HepG2 (cell line): ENCODE measurements around the gene PSMA3. TPM values are rescaled to one million over a fixed set of nuclear protein-coding genes. Genes with fewer than 3 reads are reported as not detected.

Experiments
- ATAC-seq: fragments of 200-7000 bp; cut with Tn5 transposase; 3 replicates; pipeline ENCODE4 v1.9.1; 2020; ENCODE audit warnings: mild to moderate bottlenecking, moderate library complexity
- BruUV-seq: library from RNA; stranded (reverse); fragments of 400-500 nt; replicated peaks from 2 replicates; lab custom pipeline; 2021; lab: Mats Ljungman, UMichigan
- CTCF ChIA-PET: fragments of 300-600 bp; formaldehyde crosslinking; extraction: SDS; loops from one replicate; lab custom pipeline; 2021; ENCODE audit warnings: low total read pairs, inconsistent platforms, low intra/inter-chr PET ratio; lab: Yijun Ruan, JAX
- POLR2A ChIA-PET: fragments of 350-600 bp; sonication (Branson Sonifier 250); formaldehyde crosslinking; loops from one replicate; lab custom pipeline; 2020; ENCODE audit warnings: antibody characterized with exemption, inconsistent platforms; lab: Yijun Ruan, JAX
- DNase-seq: peaks from one replicate; pipeline ENCODE4 v3.0.0-alpha.2; 2015; ENCODE audit warnings: low spot score
- FAIRE-seq: peaks from 3 replicates; lab custom pipeline; 2011; peaks lifted over from hg19 to GRCh38; lab: Jason Lieb, UNC
- H2AFZ ChIP-seq: one replicate; pipeline ENCODE4 v1.6.1; 2011; ENCODE audit warnings: low read length, inconsistent platforms
- H3K27ac ChIP-seq: fragments of 300-600 bp; 3 replicates; pipeline ENCODE4 v1.8.0; 2011; ENCODE audit warnings: mixed run types, mild to moderate bottlenecking, mixed read lengths, low read length, inconsistent platforms; ENCODE audit not compliant: insufficient read depth; ENCODE audit errors: extremely low read length
- H3K27me3 ChIP-seq, 2 experiments: fragments of 200-600 bp in 1 of 2; 2 replicates in 1 of 2; 3 replicates in 1 of 2; pipeline versions ENCODE4 v1.6.0 to v1.8.0; 2011; ENCODE audit warnings: low read length in 2 of 2, mild to moderate bottlenecking in 2 of 2, moderate library complexity in 2 of 2, inconsistent platforms in 1 of 2; ENCODE audit not compliant: insufficient read depth in 2 of 2, control insufficient read depth in 1 of 2
- H3K36me3 ChIP-seq, 2 experiments: fragments of 200-600 bp in 1 of 2; replicated peaks in 1 of 2; 2 replicates in 1 of 2; 3 replicates in 1 of 2; pipeline versions ENCODE4 v1.5.1 to v1.8.0; 2011; ENCODE audit warnings: low read length in 2 of 2, inconsistent platforms in 1 of 2; ENCODE audit not compliant: insufficient read depth in 2 of 2, control insufficient read depth in 1 of 2
- H3K4me1 ChIP-seq: 2 replicates; pipeline ENCODE4 v1.5.1; 2012; ENCODE audit warnings: low read length, inconsistent platforms; ENCODE audit not compliant: insufficient read depth
- H3K4me2 ChIP-seq: 2 replicates; pipeline ENCODE4 v1.6.0; 2011; ENCODE audit warnings: low read depth, low read length, inconsistent platforms
- H3K4me3 ChIP-seq, 3 experiments: fragments of 200-600 bp in 1 of 3; sonication (generic), shearing (Covaris generic) in 1 of 3; replicated peaks in 1 of 3; 2 replicates each; pipeline ENCODE4 v1.5.1; 2011 to 2016; ENCODE audit warnings: low read length in 3 of 3, inconsistent platforms in 2 of 3, low read depth in 2 of 3, mild to moderate bottlenecking in 2 of 3, control low read depth in 1 of 3, mixed read lengths in 1 of 3; ENCODE audit not compliant: insufficient read depth in 1 of 3
- H3K79me2 ChIP-seq: one replicate; pipeline ENCODE4 v1.6.1; 2011; ENCODE audit warnings: low read length, inconsistent platforms; ENCODE audit not compliant: insufficient read depth
- H3K9ac ChIP-seq: 2 replicates; pipeline ENCODE4 v1.6.0; 2011; ENCODE audit warnings: mild to moderate bottlenecking, low read depth, low read length, inconsistent platforms; ENCODE audit not compliant: insufficient read depth
- H3K9me3 ChIP-seq: 2 replicates; pipeline ENCODE4 v1.5.1; 2012; ENCODE audit warnings: mild to moderate bottlenecking, low read length
- H4K20me1 ChIP-seq: 2 replicates; pipeline ENCODE4 v1.6.0; 2011; ENCODE audit warnings: inconsistent platforms, mild to moderate bottlenecking, low read length, moderate library complexity; ENCODE audit not compliant: insufficient read depth
- CHD2 ChIP-seq: IDR thresholded peaks from 2 replicates; pipeline ENCODE4 v1.6.1; 2011; ENCODE audit warnings: low read depth, low read length, improper control_type of control experiment
- DR1 ChIP-seq: sonication (generic); formaldehyde crosslinking; IDR thresholded peaks from 2 replicates; pipeline ENCODE4 v1.8.0; 2021; ENCODE audit warnings: mild to moderate bottlenecking, missing genetic modification reagents, inconsistent platforms
- ELF4 ChIP-seq: sonication (generic); formaldehyde crosslinking; IDR thresholded peaks from 2 replicates; pipeline ENCODE4 v1.5.0; 2020; ENCODE audit warnings: missing genetic modification reagents, mild to moderate bottlenecking, moderate library complexity, borderline replicate concordance
- KDM5A ChIP-seq: fragments of 200-600 bp; sonication (generic); IDR thresholded peaks from 2 replicates; pipeline ENCODE4 v1.7.0; 2018; ENCODE audit warnings: antibody characterized with exemption, mild to moderate bottlenecking, low read length, borderline replicate concordance
- ZNF343 ChIP-seq: sonication (generic); formaldehyde crosslinking; IDR thresholded peaks from 2 replicates; pipeline ENCODE4 v1.4.0; 2020; ENCODE audit warnings: mild to moderate bottlenecking, missing genetic modification reagents
- ZNF567 ChIP-seq: sonication (generic); formaldehyde crosslinking; IDR thresholded peaks from 2 replicates; pipeline ENCODE4 v1.8.1; 2023; ENCODE audit warnings: mild to moderate bottlenecking, missing genetic modification reagents, borderline replicate concordance
- ZNF780A ChIP-seq: sonication (generic); formaldehyde crosslinking; IDR thresholded peaks from 2 replicates; pipeline ENCODE4 v1.8.0; 2022; ENCODE audit warnings: mild to moderate bottlenecking, missing genetic modification reagents, moderate library complexity
- WGBS: methylation state at CpG from one replicate; pipeline ENCODE4 v1.1.6; 2017; ENCODE audit warnings: low lambda C conversion rate; 5-methylcytosine and 5-hydroxymethylcytosine counted together
- in situ Hi-C: cut with HindIII; loops from 2 replicates; pipeline ENCODE4 v1.10.0; 2017; ENCODE audit warnings: low pct_unique_long_range_greater_than_20kb; ENCODE audit not compliant: extremely low pct_ligation_motif_present
- intact Hi-C: fragments of 100-400 bp; cut with micrococcal nuclease; formaldehyde crosslinking; loops from one replicate; pipeline ENCODE4 v1.10.0; 2022; ENCODE audit not compliant: unreplicated experiment
- polyA plus RNA-seq, 8 experiments: library from polyadenylated mRNA; depleted of rRNA in 3 of 8; stranded (reverse) in 7 of 8; unstranded in 1 of 8; fragments of >200 nt; fragmentation: Illumina TruSeq in 4 of 8; extraction: Trizol in 4 of 8; gene quantifications; 2 replicates each; pipeline versions ENCODE4 v1.2.1 to v1.2.3, GENCODE V29; 2011 to 2016; ENCODE audit warnings: low read depth in 4 of 8, missing spikeins in 1 of 8, mixed read lengths in 1 of 8; ENCODE audit not compliant: insufficient read depth in 1 of 8
- total RNA-seq, 5 experiments: library from RNA; depleted of rRNA; stranded (reverse); fragments of >200 nt; fragmentation: Illumina TruSeq; extraction: Trizol; gene quantifications; 2 replicates each; pipeline ENCODE4 v1.2.3, GENCODE V29; 2016; ENCODE audit warnings: low read depth in 1 of 5
- TF ChIP-seq, protein P1 (sequence below): IDR thresholded peaks from 2 replicates; pipeline ENCODE4 v1.6.1; 2016; ENCODE audit warnings: control low read depth
- TF ChIP-seq, protein P2 (sequence below): sonication (generic); formaldehyde crosslinking; IDR thresholded peaks from 2 replicates; pipeline ENCODE4 v1.5.0; 2020; ENCODE audit warnings: missing genetic modification reagents, mild to moderate bottlenecking, borderline replicate concordance

Gene PSMA3
- total and polyA plus RNA-seq, 2 of the 13 experiments (the other 11 are each of a cell fraction or from before 2014, with no cell fraction given) = 232 to 275 TPM

DNA sequence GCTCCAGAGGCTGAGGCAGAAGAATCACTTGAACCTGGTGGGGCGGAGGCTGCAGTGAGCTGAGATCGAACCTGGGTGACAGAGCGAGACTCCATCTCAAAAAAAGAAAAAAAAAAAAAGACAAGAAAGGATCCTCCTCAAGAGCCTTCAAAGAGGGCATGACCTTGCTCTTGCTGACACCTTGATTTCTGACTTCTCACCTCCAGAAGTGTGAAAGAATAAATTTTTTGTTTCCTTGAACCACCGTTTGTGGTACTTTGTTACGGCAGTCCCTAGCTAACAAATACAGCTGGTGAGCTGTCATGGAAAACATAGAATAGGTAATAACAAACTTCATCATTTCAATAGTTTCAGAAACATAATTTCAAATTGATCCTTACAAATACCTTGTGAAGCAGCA is 46.6 kb upstream of the PSMA3 start:
- BruUV-seq = no TSS peak
- no peak overlapping the region for H2AFZ ChIP-seq
- no peaks in the 10 kb centered on the region for H3K9me3 ChIP-seq
- intact Hi-C loops = no loop called here
- peaks cover 18% of the 10 kb centered on the region for H3K79me2 ChIP-seq
- DNase-seq (no peak), FAIRE-seq (no peak), ATAC-seq (no peak)
- ChIA-PET POLR2A (no interaction called here), CTCF (no interaction called here)
- H3K36me3 ChIP-seq = 0 out of 5 replicates have a peak, but pooled peaks cover 0 to 2% of the 10 kb centered on the region in 2 experiments
- in situ Hi-C loops = no loop called here
- 63% methylated on average over 5 of the region's 5 CpGs for WGBS
- no peak overlapping the region for H3K27ac ChIP-seq
- TF ChIP-seq KDM5A (no peak), CHD2 (no peak), ELF4 (CRISPR knock-in tag) (no peak), ZNF567 (CRISPR knock-in tag) (no peak), ZNF780A (CRISPR knock-in tag) (no peak), DR1 (no peak), ZNF343 (CRISPR knock-in tag) (no peak)
- TF ChIP-seq, protein P1, sequence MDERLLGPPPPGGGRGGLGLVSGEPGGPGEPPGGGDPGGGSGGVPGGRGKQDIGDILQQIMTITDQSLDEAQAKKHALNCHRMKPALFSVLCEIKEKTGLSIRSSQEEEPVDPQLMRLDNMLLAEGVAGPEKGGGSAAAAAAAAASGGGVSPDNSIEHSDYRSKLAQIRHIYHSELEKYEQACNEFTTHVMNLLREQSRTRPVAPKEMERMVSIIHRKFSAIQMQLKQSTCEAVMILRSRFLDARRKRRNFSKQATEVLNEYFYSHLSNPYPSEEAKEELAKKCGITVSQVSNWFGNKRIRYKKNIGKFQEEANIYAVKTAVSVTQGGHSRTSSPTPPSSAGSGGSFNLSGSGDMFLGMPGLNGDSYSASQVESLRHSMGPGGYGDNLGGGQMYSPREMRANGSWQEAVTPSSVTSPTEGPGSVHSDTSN (CRISPR knock-in tag) = no peak
- TF ChIP-seq, protein P2, sequence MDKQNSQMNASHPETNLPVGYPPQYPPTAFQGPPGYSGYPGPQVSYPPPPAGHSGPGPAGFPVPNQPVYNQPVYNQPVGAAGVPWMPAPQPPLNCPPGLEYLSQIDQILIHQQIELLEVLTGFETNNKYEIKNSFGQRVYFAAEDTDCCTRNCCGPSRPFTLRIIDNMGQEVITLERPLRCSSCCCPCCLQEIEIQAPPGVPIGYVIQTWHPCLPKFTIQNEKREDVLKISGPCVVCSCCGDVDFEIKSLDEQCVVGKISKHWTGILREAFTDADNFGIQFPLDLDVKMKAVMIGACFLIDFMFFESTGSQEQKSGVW (CRISPR knock-in tag) = no peak
- peaks cover 24% of the 10 kb centered on the region for H3K4me1 ChIP-seq
- no peaks in the 10 kb centered on the region for H4K20me1 ChIP-seq
- no peak overlapping the region for H3K4me3 ChIP-seq
- H3K27me3 ChIP-seq = no peaks in the 10 kb centered on the region; a peak in 2 of 5 replicates
- H3K9ac ChIP-seq = no peak overlapping the region
- no peak overlapping the region; the same call in 1 of the 2 replicates for H3K4me2 ChIP-seq
